ENCODE measurements around the gene PPIE.
"Not testable (repeated sequence)": the region's sequence is repeated elsewhere in the genome, so short reads cannot be mapped to it uniquely, and the experiment has no call there.

PPIE gene

GRCh38 chr1:39777896-39778295 lies 39.2 kb downstream of the PPIE start:
- not testable (repeated sequence) for DNase-seq (ENCODE audit: low read depth, low spot score)

- DNase-seq (ENCODE audit: low read depth, low spot score): not testable (repeated sequence)
Observed at GRCh38 chr1:39778463-39779099, 39.9 kb downstream of the PPIE start.

- DNase-seq (ENCODE audit: low read depth, low spot score): no peak
Observed at GRCh38 chr1:39779137-39779536, 40.5 kb downstream of the PPIE start.

GRCh38 chr1:39779821-39780220 lies 41.1 kb downstream of the PPIE start:
- DNase-seq (ENCODE audit: low read depth, low spot score): no peak

- no peak for DNase-seq (ENCODE audit: low read depth, low spot score)
Observed at GRCh38 chr1:39781349-39781715, 42.6 kb downstream of the PPIE start.

GRCh38 chr1:39782103-39782502 lies 43.4 kb downstream of the PPIE start:
- DNase-seq (ENCODE audit: low read depth, low spot score): no peak

GRCh38 chr1:39782685-39783084 lies 44.0 kb downstream of the PPIE start:
- not testable (repeated sequence) for DNase-seq (ENCODE audit: low read depth, low spot score)

- DNase-seq (ENCODE audit: low read depth, low spot score): not testable (repeated sequence)
Observed at GRCh38 chr1:39786303-39787107, 47.8 kb downstream of the PPIE start.

GRCh38 chr1:39787108-39787375 lies 48.4 kb downstream of the PPIE start:
- DNase-seq (ENCODE audit: low read depth, low spot score): not testable (repeated sequence)

- no peak for DNase-seq (ENCODE audit: low read depth, low spot score)
Observed at GRCh38 chr1:39787468-39787867, 48.8 kb downstream of the PPIE start.

- not testable (repeated sequence) for DNase-seq (ENCODE audit: low read depth, low spot score)
Observed at GRCh38 chr1:39787964-39788363, 49.3 kb downstream of the PPIE start.

GRCh38 chr1:39788426-39788757 lies 49.7 kb downstream of the PPIE start:
- DNase-seq (ENCODE audit: low read depth, low spot score): no peak

- no peak for DNase-seq (ENCODE audit: low read depth, low spot score)
Observed at GRCh38 chr1:39788758-39789570, 50.3 kb downstream of the PPIE start, which contains the start of gene BMP8B. BMP8B (minus strand) TSS chr1:39788865; CDS start chr1:39788485, 380 bp downstream.

GRCh38 chr1:39789571-39790110 lies 51.0 kb downstream of the PPIE start:
- no peak for DNase-seq (ENCODE audit: low read depth, low spot score)

GRCh38 chr1:39791838-39792237 lies 53.2 kb downstream of the PPIE start:
- DNase-seq (ENCODE audit: low read depth, low spot score): no peak

- no peak for DNase-seq (ENCODE audit: low read depth, low spot score)
Observed at GRCh38 chr1:39795651-39796050, 57.0 kb downstream of the PPIE start.

- not testable (repeated sequence) for DNase-seq (ENCODE audit: low read depth, low spot score)
Observed at GRCh38 chr1:39798859-39799769, 60.4 kb downstream of the PPIE start.

- no peak for DNase-seq (ENCODE audit: low read depth, low spot score)
Observed at GRCh38 chr1:39799770-39800470, 61.2 kb downstream of the PPIE start.

- no peak for DNase-seq (ENCODE audit: low read depth, low spot score)
Observed at GRCh38 chr1:39800471-39800835, 61.8 kb downstream of the PPIE start.

GRCh38 chr1:39802496-39803260 lies 64.0 kb downstream of the PPIE start:
- DNase-seq (ENCODE audit: low read depth, low spot score): no peak
